HepG2 (cell line): ENCODE data around the gene ITGB2. TPM values are rescaled to one million over a fixed set of nuclear protein-coding genes. Genes with fewer than 3 reads are reported as not detected.
A peak's percentile ranks its signal among the peaks of the same experiment; 100 is the strongest.

Experiments used
- CREB1 ChIP-seq, 2 experiments: fragments of 450-650 bp in 1 of 2; IDR thresholded peaks; 2 replicates each; pipeline ENCODE4 v1.6.1; 2016 to 2017; ENCODE audit warnings: control low read depth in 1 of 2, mild to moderate bottlenecking in 1 of 2, missing compliant biosample characterization in 1 of 2, missing genetic modification characterization in 1 of 2
- DBP ChIP-seq: sonication (generic); formaldehyde crosslinking; IDR thresholded peaks from 2 replicates; pipeline ENCODE4 v1.4.0; 2020; ENCODE audit warnings: missing genetic modification reagents; ENCODE audit errors: not compliant biosample characterization
- FOXO1 ChIP-seq: sonication (generic); formaldehyde crosslinking; IDR thresholded peaks from 2 replicates; pipeline ENCODE4 v1.4.0; 2020; ENCODE audit warnings: missing genetic modification reagents
- GTF2F1 ChIP-seq: fragments of 150-350 bp; IDR thresholded peaks from 2 replicates; pipeline ENCODE4 v1.6.1; 2014; ENCODE audit warnings: low read length
- HOXA7 ChIP-seq: sonication (generic); formaldehyde crosslinking; IDR thresholded peaks from 2 replicates; pipeline ENCODE4 v1.8.1; 2022; ENCODE audit warnings: mild to moderate bottlenecking, missing genetic modification reagents, moderate library complexity
- PBX2 ChIP-seq: IDR thresholded peaks from 2 replicates; pipeline ENCODE4 v1.6.1; 2016; ENCODE audit warnings: control low read depth
- PCBP1 ChIP-seq: fragments of 200-400 bp; formaldehyde crosslinking; IDR thresholded peaks from 2 replicates; pipeline ENCODE4 v1.6.1; 2017; ENCODE audit warnings: mild to moderate bottlenecking, low read depth, low read length, borderline replicate concordance
- RFX1 ChIP-seq: fragments of 450-650 bp; IDR thresholded peaks from 2 replicates; pipeline ENCODE4 v1.6.1; 2017
- SP1 ChIP-seq, 2 experiments: fragments of 450-650 bp in 1 of 2; sonication (generic) in 1 of 2; formaldehyde crosslinking in 1 of 2; IDR thresholded peaks; 2 replicates each; pipeline versions ENCODE4 v1.4.0 to v1.6.1; 2016 to 2020; ENCODE audit warnings: missing genetic modification reagents in 1 of 2
- SRSF1 ChIP-seq: fragments of 200-400 bp; formaldehyde crosslinking; optimal IDR thresholded peaks from 2 replicates; pipeline ENCODE3; 2017; ENCODE audit warnings: mild to moderate bottlenecking, low read depth, low read length, moderate library complexity
- SRSF9 ChIP-seq: fragments of 200-400 bp; formaldehyde crosslinking; IDR thresholded peaks from 2 replicates; pipeline ENCODE4 v1.6.1; 2018; ENCODE audit warnings: borderline replicate concordance, mild to moderate bottlenecking, low read depth, low read length; ENCODE audit not compliant: insufficient read depth, poor library complexity, severe bottlenecking
- THRA ChIP-seq: sonication (generic); formaldehyde crosslinking; IDR thresholded peaks from 2 replicates; pipeline ENCODE4 v1.4.0; 2020; ENCODE audit warnings: missing genetic modification reagents, borderline replicate concordance
- TMF1 ChIP-seq: sonication (generic); formaldehyde crosslinking; IDR thresholded peaks from 2 replicates; pipeline ENCODE4 v1.8.1; 2022; ENCODE audit warnings: low read depth, missing genetic modification reagents
- TP53 ChIP-seq: sonication (generic); formaldehyde crosslinking; conservative IDR thresholded peaks from 2 replicates; pipeline ENCODE4 v1.4.0; 2020; ENCODE audit warnings: missing genetic modification reagents
- U2AF1 ChIP-seq: fragments of 200-400 bp; formaldehyde crosslinking; optimal IDR thresholded peaks from 2 replicates; pipeline ENCODE3; 2017; ENCODE audit warnings: mild to moderate bottlenecking, low read depth, low read length
- ZBTB37 ChIP-seq: sonication (generic); formaldehyde crosslinking; IDR thresholded peaks from 2 replicates; pipeline ENCODE4 v1.4.0; 2020; ENCODE audit warnings: mild to moderate bottlenecking, missing genetic modification reagents
- ZBTB44 ChIP-seq: sonication (generic); formaldehyde crosslinking; IDR thresholded peaks from 2 replicates; pipeline ENCODE4 v1.4.0; 2020; ENCODE audit warnings: missing genetic modification reagents
- ZNF274 ChIP-seq: sonication (generic); formaldehyde crosslinking; IDR thresholded peaks from 2 replicates; pipeline ENCODE4 v1.5.1; 2020; ENCODE audit warnings: mild to moderate bottlenecking, missing genetic modification reagents
- ZNF337 ChIP-seq: sonication (generic); formaldehyde crosslinking; IDR thresholded peaks from 2 replicates; pipeline ENCODE4 v1.5.1; 2020; ENCODE audit warnings: missing genetic modification reagents, low read depth, mild to moderate bottlenecking, borderline replicate concordance
- ZNF441 ChIP-seq: sonication (generic); formaldehyde crosslinking; IDR thresholded peaks from 2 replicates; pipeline ENCODE4 v1.7.0; 2021; ENCODE audit warnings: missing genetic modification reagents, borderline replicate concordance
- ZNF572 ChIP-seq: sonication (generic); formaldehyde crosslinking; IDR thresholded peaks from 2 replicates; pipeline ENCODE4 v1.5.1; 2020; ENCODE audit warnings: mild to moderate bottlenecking, missing genetic modification reagents
- ZNF616 ChIP-seq: sonication (generic); formaldehyde crosslinking; IDR thresholded peaks from 2 replicates; pipeline ENCODE4 v1.5.0; 2020; ENCODE audit warnings: low read depth, mild to moderate bottlenecking, missing genetic modification reagents
- ZSCAN29 ChIP-seq: sonication (generic); formaldehyde crosslinking; conservative IDR thresholded peaks from 2 replicates; pipeline ENCODE4 v1.4.0; 2020; ENCODE audit warnings: mild to moderate bottlenecking, missing genetic modification reagents
- polyA plus RNA-seq, 8 experiments: library from polyadenylated mRNA; depleted of rRNA in 3 of 8; stranded (reverse) in 7 of 8; unstranded in 1 of 8; fragments of >200 nt; fragmentation: Illumina TruSeq in 4 of 8; extraction: Trizol in 4 of 8; gene quantifications; 2 replicates each; pipeline versions ENCODE4 v1.2.1 to v1.2.3, GENCODE V29; 2011 to 2016; ENCODE audit warnings: low read depth in 4 of 8, missing spikeins in 1 of 8, mixed read lengths in 1 of 8; ENCODE audit not compliant: insufficient read depth in 1 of 8
- total RNA-seq, 5 experiments: library from RNA; depleted of rRNA; stranded (reverse); fragments of >200 nt; fragmentation: Illumina TruSeq; extraction: Trizol; gene quantifications; 2 replicates each; pipeline ENCODE4 v1.2.3, GENCODE V29; 2016; ENCODE audit warnings: low read depth in 1 of 5

ITGB2 gene
- total and polyA plus RNA-seq, 2 of the 13 experiments (the other 11 are each of a cell fraction or from before 2014, with no cell fraction given) = 4.2 to 18.0 TPM

- TF ChIP-seq PBX2 (CRISPR knock-in tag) (no peak), TP53 (CRISPR knock-in tag) (no peak), SRSF1 (no peak), FOXO1 (CRISPR knock-in tag) (peak; percentile 61; the same call in 1 of the 2 replicates), ZBTB37 (CRISPR knock-in tag) (no peak; the same call in 1 of the 2 replicates), THRA (CRISPR knock-in tag) (no peak; the same call in 1 of the 2 replicates), TMF1 (no peak), ZNF274 (CRISPR knock-in tag) (no peak), ZNF572 (no peak), ZNF616 (no peak), RFX1 (no peak), DBP (CRISPR knock-in tag) (no peak), SP1 (IDR thresholded peaks at IDR 0.05) (no peak), SP1 (CRISPR knock-in tag; IDR thresholded peaks at IDR 0.05) (no peak), PCBP1 (no peak), HOXA7 (CRISPR knock-in tag) (no peak), SRSF9 (no peak), ZSCAN29 (CRISPR knock-in tag) (0 out of 2 replicates have a peak, but pooled peaks have one; percentile 42), ZBTB44 (CRISPR knock-in tag) (no peak), CREB1 (IDR thresholded peaks at IDR 0.05) (no peak), CREB1 (CRISPR knock-in tag; IDR thresholded peaks at IDR 0.05) (no peak), GTF2F1 (no peak), U2AF1 (no peak), ZNF441 (no peak), ZNF337 (no peak)
Measured at GRCh38 chr21:44869781-44870747, 50.6 kb downstream of the ITGB2 start (continued).
